HG03442 (cell line): Measurements from ENCODE around the gene CHKA.

ENCODE experiments used
- ATAC-seq: cut with Tn5 transposase; IDR thresholded peaks from one replicate; pipeline ENCODE4 v1.9.1; 2021; ENCODE audit warnings: mild to moderate bottlenecking, moderate library complexity; ENCODE audit not compliant: unreplicated experiment

CHKA gene

DNA sequence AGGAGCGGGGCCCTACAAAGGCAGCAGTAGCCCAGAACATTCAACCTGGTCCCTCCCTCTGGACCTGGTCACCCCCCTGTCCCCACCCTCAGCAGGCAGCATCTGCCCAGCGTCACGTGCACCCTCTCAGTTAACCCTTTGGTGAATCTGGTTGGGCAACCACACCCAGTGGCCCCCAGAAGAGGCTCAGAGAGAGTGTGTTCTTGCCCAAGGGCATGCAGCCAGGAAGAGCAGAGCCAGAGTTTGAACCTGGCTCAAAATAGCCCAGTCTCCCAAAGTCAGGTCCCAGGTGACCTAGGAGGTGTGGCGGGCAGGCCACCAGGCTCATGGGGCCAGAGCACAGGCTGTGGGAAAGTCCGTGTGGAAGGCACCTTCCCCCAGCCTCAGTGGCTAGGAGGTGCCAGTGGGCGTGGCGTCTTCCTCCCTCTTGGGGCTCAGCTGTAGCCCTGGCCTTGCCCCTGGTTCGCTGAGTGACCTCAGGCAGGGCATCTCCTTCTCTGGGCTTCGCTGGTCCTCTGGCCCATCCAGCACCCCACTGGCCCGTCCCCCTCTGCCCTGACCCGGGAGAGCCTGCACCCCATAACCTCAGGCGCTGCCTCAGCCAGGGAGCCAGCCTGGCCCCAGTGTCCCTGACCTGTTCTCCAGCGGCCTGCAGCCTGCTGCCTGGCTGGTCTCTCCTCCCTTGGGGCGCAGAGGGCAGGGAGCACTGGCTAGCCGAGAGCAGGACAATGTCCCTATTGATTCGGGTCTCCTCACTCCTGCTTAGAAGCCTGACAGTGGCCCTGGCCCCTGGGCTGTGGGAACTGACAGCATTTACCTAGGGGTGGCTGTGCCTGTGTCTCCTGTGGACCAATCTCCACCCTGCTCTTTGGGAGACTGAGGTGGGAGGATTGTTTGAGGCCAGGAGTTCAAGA lies 104.0 kb downstream of the CHKA start:
- ATAC-seq = no peak

GRCh38 chr11:68016161-68016903 lies 104.9 kb downstream of the CHKA start:
- no peak for ATAC-seq

DNA sequence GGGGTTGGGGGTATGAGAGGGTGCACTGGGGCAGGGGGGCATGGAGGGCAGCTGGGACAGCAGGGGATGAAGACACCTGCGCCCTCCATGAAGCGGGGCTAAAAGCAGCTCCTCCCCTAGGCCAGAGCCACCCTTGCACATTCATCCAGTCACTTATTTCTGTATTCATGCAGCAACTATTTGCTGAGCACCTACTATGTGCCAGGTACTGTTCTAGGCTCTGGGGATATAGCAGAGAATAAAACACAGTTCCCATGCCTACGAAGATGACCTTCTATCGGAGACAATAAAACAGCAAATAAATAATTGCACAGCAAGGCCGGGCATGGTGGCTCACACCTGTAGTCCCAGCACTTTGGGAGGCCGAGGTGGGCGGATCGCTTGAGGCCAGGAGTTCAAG lies 105.7 kb downstream of the CHKA start:
- no peak for ATAC-seq

GRCh38 chr11:68014947-68015447 lies 106.2 kb downstream of the CHKA start:
- no peak for ATAC-seq

GRCh38 chr11:68014157-68014946 lies 106.8 kb downstream of the CHKA start:
- no peak for ATAC-seq

DNA sequence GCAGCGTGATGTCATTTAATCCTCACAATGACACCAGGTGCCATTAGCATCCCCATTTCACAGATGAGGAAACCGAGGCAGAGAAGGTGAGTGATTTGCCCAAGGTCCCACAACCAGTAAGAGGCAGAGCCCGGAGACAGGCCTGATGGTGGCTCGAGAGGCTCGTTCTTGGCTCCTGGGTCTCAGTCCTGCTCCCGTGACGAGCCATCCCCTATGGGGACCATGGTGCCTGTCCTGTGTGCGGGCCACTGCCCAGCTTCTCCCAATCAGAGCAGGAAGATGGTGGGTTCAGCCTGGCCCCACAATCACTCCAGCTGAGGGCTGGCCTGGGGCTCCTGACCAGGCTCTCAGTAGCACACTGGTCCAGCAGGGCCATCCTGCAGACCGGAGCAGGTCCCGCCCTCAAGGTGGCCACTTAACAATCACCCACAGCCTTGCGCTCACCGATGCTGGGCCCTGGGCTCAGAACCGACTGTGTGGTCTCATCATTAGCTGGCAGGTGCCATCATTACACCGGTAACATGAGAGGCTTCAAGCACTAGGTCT lies 107.5 kb downstream of the CHKA start:
- no peak for ATAC-seq

DNA sequence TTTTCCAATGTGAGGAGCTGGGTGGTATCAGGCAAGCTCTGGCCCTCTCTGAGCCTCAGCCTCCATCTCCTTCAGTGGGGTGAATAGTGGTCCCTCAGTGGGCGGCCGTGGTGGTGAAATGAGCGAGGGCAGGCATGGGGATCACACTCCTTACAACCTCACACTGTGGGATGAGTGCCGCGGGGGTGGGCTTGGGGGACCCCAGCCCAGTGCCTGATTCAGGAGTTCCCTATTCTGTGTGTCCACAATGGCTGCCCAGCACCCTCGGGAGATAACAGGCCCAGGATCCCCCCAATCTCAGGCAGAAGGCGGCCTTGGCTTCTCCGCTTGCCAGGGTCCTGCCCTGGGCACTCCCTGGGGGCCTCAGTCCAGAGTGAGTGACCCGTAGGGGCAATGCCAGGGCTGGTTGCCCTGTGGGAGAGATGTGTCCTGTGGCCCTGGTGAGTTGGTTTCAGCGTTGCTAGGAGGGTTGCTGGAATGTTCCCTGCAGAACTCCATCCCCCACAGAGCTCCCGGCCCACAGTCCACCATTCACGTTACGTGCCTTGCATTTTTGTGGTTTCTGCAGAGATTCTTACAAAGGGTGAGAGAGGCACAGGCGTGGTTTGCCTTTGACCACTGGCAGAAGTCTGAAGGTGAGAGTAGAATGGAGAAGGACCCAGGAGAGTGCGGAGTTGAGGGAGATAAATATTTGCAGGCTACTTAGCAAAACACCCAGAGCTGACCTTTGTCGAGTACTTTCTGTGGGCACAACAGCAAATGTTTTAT lies 108.2 kb downstream of the CHKA start:
- no peak for ATAC-seq

GRCh38 chr11:68012044-68012842 lies 108.9 kb downstream of the CHKA start:
- no peak for ATAC-seq

GRCh38 chr11:68011051-68011943 lies 109.9 kb downstream of the CHKA start:
- ATAC-seq = no peak

- ATAC-seq = no peak
Measured at GRCh38 chr11:68010090-68011041, 110.8 kb downstream of the CHKA start, which contains the start of gene ALDH3B1. Gene ALDH3B1 (plus strand): TSS chr11:68010327. CDS start chr11:68015298, 4,971 bp downstream.

DNA sequence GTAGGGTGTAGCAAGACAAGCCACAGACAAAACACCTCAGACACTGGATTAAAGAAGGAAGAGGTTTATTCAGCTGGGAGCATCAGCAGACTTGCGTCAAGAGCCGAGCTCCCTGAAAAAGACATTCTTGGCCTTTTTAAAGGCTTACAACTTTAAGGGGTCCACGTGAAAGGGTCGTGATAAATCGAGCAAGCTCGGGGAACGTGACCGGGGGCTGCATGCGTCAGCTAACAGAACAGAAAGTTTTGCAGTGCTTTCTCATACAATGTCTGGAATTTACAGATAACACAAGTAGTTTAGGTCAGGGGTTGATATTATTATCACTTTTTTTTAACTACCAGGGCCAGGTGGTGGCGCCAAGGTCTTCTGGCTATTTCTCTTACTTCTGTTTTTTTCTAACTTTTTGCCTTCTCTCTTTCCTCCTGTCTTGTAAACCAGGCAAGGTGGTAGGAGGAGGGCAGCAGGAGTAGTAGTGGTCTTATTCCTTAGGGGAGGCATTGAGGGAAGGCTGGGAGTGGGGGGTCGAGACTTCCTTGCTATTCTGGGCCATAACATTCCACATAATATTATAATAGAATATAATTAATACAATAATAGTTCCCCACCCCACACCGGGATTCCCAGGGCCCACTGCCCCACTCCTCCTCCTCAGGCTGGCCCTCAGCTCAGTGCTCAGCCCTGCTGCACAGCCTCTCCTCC lies 111.6 kb downstream of the CHKA start:
- ATAC-seq = no peak

DNA sequence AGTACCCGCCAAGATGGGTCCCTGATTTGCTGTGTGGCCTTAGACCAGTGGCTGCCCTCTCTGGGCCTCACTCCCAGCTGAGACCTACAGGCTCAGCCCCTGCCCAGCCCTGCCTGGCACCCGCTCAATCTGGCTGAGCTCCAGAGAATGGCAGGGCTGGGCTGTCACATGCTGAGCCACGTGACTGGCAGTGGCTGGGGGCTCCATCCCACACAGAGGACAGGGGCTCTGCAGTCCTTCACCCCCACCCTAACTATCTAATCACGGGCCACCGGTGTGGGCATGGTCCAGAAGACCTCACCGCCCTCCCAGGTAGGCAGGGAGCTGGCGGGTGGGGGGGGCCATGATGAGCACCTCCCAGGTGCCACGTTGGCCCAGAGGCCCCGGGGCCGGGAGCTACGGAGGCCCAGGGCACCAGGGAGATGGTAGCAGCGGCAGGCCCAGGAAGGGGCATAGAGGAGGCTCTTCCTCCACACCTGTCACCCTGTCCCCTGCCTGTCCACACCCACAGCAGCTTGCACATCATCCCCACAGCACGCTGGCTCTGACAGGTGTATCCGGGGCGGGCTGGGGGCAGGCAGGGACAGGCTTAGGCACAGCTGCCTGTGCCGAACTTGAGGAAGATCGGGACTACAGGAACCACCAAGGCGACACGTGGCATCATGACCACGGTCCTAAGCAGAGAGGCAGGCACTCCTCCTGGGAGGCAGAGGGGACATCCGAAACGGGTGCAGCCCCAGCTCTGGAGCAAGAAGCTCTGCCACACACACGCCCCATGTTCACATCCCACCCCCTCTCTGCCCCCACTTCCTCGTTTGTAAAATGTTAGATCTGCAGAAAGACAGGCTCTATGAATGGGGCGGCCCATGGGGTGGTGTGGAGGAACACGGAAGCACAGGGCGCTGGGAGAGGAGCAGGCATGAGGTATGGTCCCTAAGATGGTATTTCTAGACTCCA lies 112.5 kb downstream of the CHKA start:
- no peak for ATAC-seq

DNA sequence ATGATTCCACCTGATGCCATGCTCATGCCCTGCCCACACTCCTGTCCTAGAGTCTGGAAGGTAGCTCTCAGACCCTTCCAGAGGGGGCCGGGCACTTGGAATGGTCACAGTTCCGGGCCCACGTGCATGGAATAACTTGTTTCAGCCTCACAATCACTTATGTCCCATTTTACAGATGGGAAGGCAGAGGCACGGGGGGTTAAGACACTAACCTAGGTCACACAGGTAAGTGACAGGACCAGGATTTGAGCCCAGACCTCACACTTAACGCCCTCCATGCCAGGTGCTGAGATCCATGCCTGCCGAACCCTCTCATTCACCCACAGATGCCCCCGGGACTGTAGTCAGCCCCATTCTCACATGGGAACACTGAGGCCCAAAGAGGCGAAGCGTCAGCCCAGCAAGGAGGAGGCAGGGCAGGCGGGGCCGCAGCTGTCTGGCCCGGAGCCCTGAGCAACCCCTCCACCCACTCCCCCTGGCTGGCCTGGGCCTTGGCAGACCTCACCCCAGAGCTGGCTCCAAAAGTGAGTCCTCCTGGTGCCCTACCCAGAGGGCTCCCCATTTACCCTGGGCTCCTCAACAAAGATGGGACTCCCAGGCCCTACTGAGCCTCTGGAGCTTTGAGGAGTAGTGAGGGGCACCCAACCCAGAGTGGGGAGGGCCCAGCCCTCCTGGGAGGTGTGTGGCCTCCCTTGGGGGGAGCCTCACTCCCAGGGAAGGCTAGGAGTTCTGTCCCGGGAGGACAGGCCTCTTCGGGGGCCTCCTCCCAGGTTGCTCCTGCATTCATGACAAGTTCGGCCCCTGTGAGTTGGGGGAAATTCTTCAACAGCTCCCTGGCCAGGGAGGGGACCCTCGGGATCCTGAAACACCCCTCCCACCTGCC lies 113.4 kb downstream of the CHKA start:
- ATAC-seq = no peak

- no peak for ATAC-seq
Measured at GRCh38 chr11:68006606-68007166, 114.5 kb downstream of the CHKA start.
